ENCODE data around the gene AUNIP.
A peak's percentile ranks its signal among the peaks of the same experiment; 100 is the strongest.

The AUNIP gene

GRCh38 chr1:25797939-25798338 lies 61.3 kb downstream of the AUNIP start:
- H3K4me2 ChIP-seq (ENCODE audit: low read depth, low read length): no peak overlapping the region
- no peak overlapping the region for H3K27ac ChIP-seq (ENCODE audit: low read length)
- H4K20me1 ChIP-seq (ENCODE audit: insufficient read depth, low read length): no peaks in the 10 kb centered on the region
- no peak overlapping the region for H2AFZ ChIP-seq (ENCODE audit: low read length)
- H3K4me3 ChIP-seq (ENCODE audit: low read length): no peak overlapping the region
- H3K9me3 ChIP-seq (replicated peaks; ENCODE audit: insufficient read depth, low read length): no peaks in the 10 kb centered on the region
- peak; percentile 21 for DNase-seq
- H3K9ac ChIP-seq (ENCODE audit: low read length): no peak overlapping the region
- H3K9me2 ChIP-seq (replicated peaks; ENCODE audit: insufficient read depth, low read length): no peaks in the 10 kb centered on the region
- TF ChIP-seq, protein P1, sequence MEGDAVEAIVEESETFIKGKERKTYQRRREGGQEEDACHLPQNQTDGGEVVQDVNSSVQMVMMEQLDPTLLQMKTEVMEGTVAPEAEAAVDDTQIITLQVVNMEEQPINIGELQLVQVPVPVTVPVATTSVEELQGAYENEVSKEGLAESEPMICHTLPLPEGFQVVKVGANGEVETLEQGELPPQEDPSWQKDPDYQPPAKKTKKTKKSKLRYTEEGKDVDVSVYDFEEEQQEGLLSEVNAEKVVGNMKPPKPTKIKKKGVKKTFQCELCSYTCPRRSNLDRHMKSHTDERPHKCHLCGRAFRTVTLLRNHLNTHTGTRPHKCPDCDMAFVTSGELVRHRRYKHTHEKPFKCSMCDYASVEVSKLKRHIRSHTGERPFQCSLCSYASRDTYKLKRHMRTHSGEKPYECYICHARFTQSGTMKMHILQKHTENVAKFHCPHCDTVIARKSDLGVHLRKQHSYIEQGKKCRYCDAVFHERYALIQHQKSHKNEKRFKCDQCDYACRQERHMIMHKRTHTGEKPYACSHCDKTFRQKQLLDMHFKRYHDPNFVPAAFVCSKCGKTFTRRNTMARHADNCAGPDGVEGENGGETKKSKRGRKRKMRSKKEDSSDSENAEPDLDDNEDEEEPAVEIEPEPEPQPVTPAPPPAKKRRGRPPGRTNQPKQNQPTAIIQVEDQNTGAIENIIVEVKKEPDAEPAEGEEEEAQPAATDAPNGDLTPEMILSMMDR (IDR thresholded peaks at IDR 0.05; ENCODE audit: low read length): peak; percentile 44
- no peak for TF ChIP-seq EZH2 (optimal IDR thresholded peaks at IDR 0.05; ENCODE audit: low read depth, low read length)
- no peak for TF ChIP-seq EZH2phosphoT487 (IDR thresholded peaks at IDR 0.05; ENCODE audit: low read length)
- no peaks in the 10 kb centered on the region for H3K27me3 ChIP-seq (replicated peaks; ENCODE audit: insufficient read depth, low read length)
- H3K79me2 ChIP-seq (ENCODE audit: low read length): no peaks in the 10 kb centered on the region
- H3F3A ChIP-seq (ENCODE audit: insufficient read depth, low read length): no peaks in the 10 kb centered on the region
- no peaks in the 10 kb centered on the region for H3K36me3 ChIP-seq (replicated peaks; ENCODE audit: insufficient read depth, low read length)
- H3K4me1 ChIP-seq (ENCODE audit: low read length): peaks cover 10% of the 10 kb centered on the region

GRCh38 chr1:25796811-25797458 lies 62.3 kb downstream of the AUNIP start:
- H3K27me3 ChIP-seq (replicated peaks; ENCODE audit: insufficient read depth, low read length): no peaks in the 10 kb centered on the region
- H3K4me3 ChIP-seq (ENCODE audit: low read length): no peak overlapping the region
- peaks cover 6% of the 10 kb centered on the region for H3K4me1 ChIP-seq (ENCODE audit: low read length)
- no peaks in the 10 kb centered on the region for H3K36me3 ChIP-seq (replicated peaks; ENCODE audit: insufficient read depth, low read length)
- no peaks in the 10 kb centered on the region for H3K79me2 ChIP-seq (ENCODE audit: low read length)
- peak overlapping the region; percentile 9; the same call in 1 of the 2 replicates for H3K4me2 ChIP-seq (ENCODE audit: low read depth, low read length)
- no peak overlapping the region for H3K27ac ChIP-seq (ENCODE audit: low read length)
- no peaks in the 10 kb centered on the region for H4K20me1 ChIP-seq (ENCODE audit: insufficient read depth, low read length)
- no peaks in the 10 kb centered on the region for H3F3A ChIP-seq (ENCODE audit: insufficient read depth, low read length)
- TF ChIP-seq EZH2phosphoT487 (IDR thresholded peaks at IDR 0.05; ENCODE audit: low read length): no peak
- TF ChIP-seq, protein P1 (IDR thresholded peaks at IDR 0.05; ENCODE audit: low read length): peak; percentile 76
- DNase-seq: peak; percentile 61
- H3K9me2 ChIP-seq (replicated peaks; ENCODE audit: insufficient read depth, low read length): no peaks in the 10 kb centered on the region
- 0 out of 2 replicates have a peak overlapping the region, but pooled peaks have one; percentile 46 for H2AFZ ChIP-seq (ENCODE audit: low read length)
- no peaks in the 10 kb centered on the region for H3K9me3 ChIP-seq (replicated peaks; ENCODE audit: insufficient read depth, low read length)
- no peak overlapping the region for H3K9ac ChIP-seq (ENCODE audit: low read length)

DNA sequence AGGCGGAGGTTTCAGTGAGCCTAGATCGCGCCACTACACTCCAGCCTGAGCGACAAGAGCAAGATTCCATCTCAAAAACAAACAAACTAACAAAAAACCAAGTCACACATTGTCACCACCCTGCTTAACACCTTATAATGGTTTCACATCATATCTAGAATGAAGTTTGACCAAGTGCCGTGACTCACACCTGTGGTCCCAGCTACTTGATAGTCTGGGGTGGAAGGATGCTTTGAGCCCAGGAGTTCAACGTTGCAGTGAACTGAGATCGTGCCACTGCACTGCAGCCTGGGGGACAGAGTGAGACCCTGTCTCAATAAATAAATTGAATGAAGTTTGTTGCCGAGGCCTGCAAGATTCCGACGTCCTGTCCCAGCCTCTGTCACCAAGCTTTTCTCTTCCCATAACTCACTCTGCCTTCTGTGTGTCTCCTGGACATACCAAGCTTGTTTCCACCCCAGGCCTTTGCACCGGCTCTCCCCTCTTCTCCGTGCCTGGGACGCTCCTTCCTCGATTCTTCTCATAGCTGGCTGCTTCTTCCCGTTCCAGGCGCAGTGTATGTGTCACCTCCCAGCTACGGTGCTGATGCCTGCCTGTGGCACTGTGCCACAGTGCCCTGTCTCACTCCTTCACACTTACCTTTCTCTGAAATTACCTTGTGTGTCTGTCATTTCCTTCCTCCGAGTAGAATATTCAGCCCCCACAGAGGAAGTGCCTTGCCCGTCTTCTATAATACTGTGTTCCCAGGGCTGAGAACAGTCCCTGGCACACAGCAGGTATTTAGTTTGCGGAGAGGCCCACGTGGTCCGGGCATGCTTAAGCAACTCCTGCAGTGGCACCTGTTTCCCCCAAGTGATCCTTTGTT lies 63.1 kb downstream of the AUNIP start:
- no peaks in the 10 kb centered on the region for H3K9me2 ChIP-seq (replicated peaks; ENCODE audit: insufficient read depth, low read length)
- no peaks in the 10 kb centered on the region for H4K20me1 ChIP-seq (ENCODE audit: insufficient read depth, low read length)
- H3K9me3 ChIP-seq (replicated peaks; ENCODE audit: insufficient read depth, low read length): no peaks in the 10 kb centered on the region
- H3K36me3 ChIP-seq (replicated peaks; ENCODE audit: insufficient read depth, low read length): no peaks in the 10 kb centered on the region
- H3K4me2 ChIP-seq (ENCODE audit: low read depth, low read length): peak overlapping the region; percentile 9; the same call in 1 of the 2 replicates
- H3K27ac ChIP-seq (ENCODE audit: low read length): no peak overlapping the region
- no peaks in the 10 kb centered on the region for H3F3A ChIP-seq (ENCODE audit: insufficient read depth, low read length)
- TF ChIP-seq, protein P1 (IDR thresholded peaks at IDR 0.05; ENCODE audit: low read length): no peak
- TF ChIP-seq EZH2phosphoT487 (IDR thresholded peaks at IDR 0.05; ENCODE audit: low read length) (no peak), EZH2 (optimal IDR thresholded peaks at IDR 0.05; ENCODE audit: low read depth, low read length) (no peak)
- H3K79me2 ChIP-seq (ENCODE audit: low read length): no peaks in the 10 kb centered on the region
- no peaks in the 10 kb centered on the region for H3K27me3 ChIP-seq (replicated peaks; ENCODE audit: insufficient read depth, low read length)
- DNase-seq: no peak
- H3K4me1 ChIP-seq (ENCODE audit: low read length): peaks cover 6% of the 10 kb centered on the region
- H3K4me3 ChIP-seq (ENCODE audit: low read length): no peak overlapping the region
- 0 out of 2 replicates have a peak overlapping the region, but pooled peaks have one; percentile 46 for H2AFZ ChIP-seq (ENCODE audit: low read length)
- no peak overlapping the region for H3K9ac ChIP-seq (ENCODE audit: low read length)
